GM18526 (cell line): ENCODE results near the gene STOM.

Experiments used
- POLR2A ChIP-seq: IDR thresholded peaks from 3 replicates; pipeline ENCODE4 v1.6.1; 2011; ENCODE audit not compliant: insufficient read length; ENCODE audit errors: extremely low read depth

STOM gene

GRCh38 chr9:121303456-121304451 lies 66.3 kb downstream of the STOM start:
- TF ChIP-seq POLR2A: no peak

GRCh38 chr9:121302786-121303185 lies 67.3 kb downstream of the STOM start:
- TF ChIP-seq POLR2A: no peak

GRCh38 chr9:121302341-121302740 lies 67.7 kb downstream of the STOM start:
- no peak for TF ChIP-seq POLR2A

- TF ChIP-seq POLR2A: no peak
Observed at GRCh38 chr9:121301881-121302286, 68.2 kb downstream of the STOM start.

- no peak for TF ChIP-seq POLR2A
Observed at GRCh38 chr9:121300283-121301119, 69.5 kb downstream of the STOM start.

- TF ChIP-seq POLR2A: no peak
Observed at GRCh38 chr9:121299467-121300282, 70.4 kb downstream of the STOM start.

- no peak for TF ChIP-seq POLR2A
Observed at GRCh38 chr9:121298689-121299466, 71.2 kb downstream of the STOM start.

GRCh38 chr9:121298016-121298538 lies 72.0 kb downstream of the STOM start:
- TF ChIP-seq POLR2A: no peak

GRCh38 chr9:121297389-121297788 lies 72.7 kb downstream of the STOM start:
- TF ChIP-seq POLR2A: no peak

GRCh38 chr9:121296213-121297127 lies 73.6 kb downstream of the STOM start:
- TF ChIP-seq POLR2A: no peak

GRCh38 chr9:121295662-121296191 lies 74.3 kb downstream of the STOM start:
- no peak for TF ChIP-seq POLR2A

- no peak for TF ChIP-seq POLR2A
Observed at GRCh38 chr9:121294866-121295661, 75.0 kb downstream of the STOM start.

GRCh38 chr9:121294151-121294743 lies 75.8 kb downstream of the STOM start:
- TF ChIP-seq POLR2A: no peak
